HCT116 (cell line): ENCODE data around the gene ADAMTS14. TPM values are rescaled to one million over a fixed set of nuclear protein-coding genes. Genes with fewer than 3 reads are reported as not detected.

Experiments
- ATAC-seq: fragments of 200-7000 bp; cut with Tn5 transposase; 2 replicates; pipeline ENCODE4 v1.9.1; 2020; ENCODE audit warnings: mild to moderate bottlenecking, moderate library complexity
- BruUV-seq: library from RNA; stranded (reverse); fragments of 400-500 nt; replicated peaks from 2 replicates; lab custom pipeline; 2021; lab: Mats Ljungman, UMichigan
- CTCF ChIA-PET: fragments of 300-600 bp; sonication (Branson Sonifier 250); formaldehyde crosslinking; loops from one replicate; lab custom pipeline; 2021; ENCODE audit warnings: antibody characterized with exemption; lab: Charles Lee
- POLR2A ChIA-PET: fragments of 300-600, 350-600 bp; sonication (Branson Sonifier 250); formaldehyde crosslinking; loops from one replicate; lab custom pipeline; 2021; ENCODE audit warnings: antibody characterized with exemption; lab: Charles Lee
- RAD21 ChIA-PET, 2 experiments: fragments of 300-600 bp; sonication (Branson Sonifier 250); formaldehyde crosslinking; loops; one replicate each; lab custom pipeline; 2023; ENCODE audit warnings: low total read pairs in 2 of 2; ENCODE audit not compliant: uncharacterized antibody in 2 of 2, unreplicated experiment in 2 of 2, low non-redundant PET in 1 of 2; lab: Charles Lee
- DNase-seq: peaks from one replicate; pipeline ENCODE4 v3.0.0-alpha.2; 2010; ENCODE audit warnings: low read depth, low spot score
- H2AFZ ChIP-seq: fragments of 200-600 bp; shearing (Covaris generic), sonication (generic); 2 replicates; pipeline ENCODE4 v1.6.1; 2017; ENCODE audit warnings: low read depth, mixed run types, mixed read lengths, antibody characterized with exemption, low read length; ENCODE audit not compliant: poor library complexity, severe bottlenecking
- H3K27ac ChIP-seq: 2 replicates; pipeline ENCODE4 v1.5.1; 2012; ENCODE audit warnings: low read depth, low read length
- H3K27me3 ChIP-seq: fragments of 200-600 bp; sonication (generic); 2 replicates; pipeline ENCODE4 v1.6.1; 2016; ENCODE audit warnings: mixed run types, low read length, mixed read lengths; ENCODE audit not compliant: insufficient read depth
- H3K36me3 ChIP-seq, 2 experiments: fragments of 200-500 bp in 1 of 2; fragments of 200-600 bp in 1 of 2; sonication (Bioruptor generic) in 1 of 2; sonication (generic) in 1 of 2; 2 replicates each; pipeline versions ENCODE4 v1.5.1 to v1.6.1; 2014 to 2016; ENCODE audit warnings: low read length in 2 of 2, inconsistent platforms in 1 of 2, mixed read lengths in 1 of 2, mixed run types in 1 of 2; ENCODE audit not compliant: insufficient read depth in 2 of 2, control insufficient read depth in 1 of 2
- H3K4me1 ChIP-seq, 2 experiments: fragments of 200-600 bp in 1 of 2; sonication (generic) in 1 of 2; 2 replicates each; pipeline versions ENCODE4 v1.5.1 to v1.6.1; 2012 to 2017; ENCODE audit warnings: low read length in 2 of 2, inconsistent platforms in 1 of 2, mild to moderate bottlenecking in 1 of 2, mixed read lengths in 1 of 2, mixed run types in 1 of 2, moderate library complexity in 1 of 2; ENCODE audit not compliant: insufficient read depth in 2 of 2, control insufficient read depth in 1 of 2
- H3K4me2 ChIP-seq: fragments of 200-600 bp; sonication (generic); 2 replicates; pipeline ENCODE4 v1.6.1; 2017; ENCODE audit warnings: mixed run types, low read length, mixed read lengths
- H3K4me3 ChIP-seq, 2 experiments: fragments of 200-600 bp in 1 of 2; sonication (generic) in 1 of 2; replicated peaks in 1 of 2; 2 replicates each; pipeline ENCODE4 v1.5.1; 2011 to 2016; ENCODE audit warnings: low read length in 2 of 2, control low read depth in 1 of 2, low read depth in 1 of 2, mild to moderate bottlenecking in 1 of 2, mixed read lengths in 1 of 2, mixed run types in 1 of 2
- H3K79me2 ChIP-seq: fragments of 200-600 bp; sonication (generic); 2 replicates; pipeline ENCODE4 v1.6.1; 2017; ENCODE audit warnings: mild to moderate bottlenecking, mixed run types, low read length, moderate library complexity, mixed read lengths; ENCODE audit not compliant: insufficient read depth
- H3K9ac ChIP-seq: fragments of 200-600 bp; sonication (generic); 2 replicates; pipeline ENCODE4 v1.6.1; 2016; ENCODE audit warnings: low read length, mixed read lengths
- H3K9me2 ChIP-seq: fragments of 200-600 bp; sonication (generic), shearing (Covaris generic); 2 replicates; pipeline ENCODE4 v1.6.1; 2017; ENCODE audit warnings: mixed run types, mild to moderate bottlenecking, moderate library complexity; ENCODE audit not compliant: insufficient read depth
- H3K9me3 ChIP-seq, 2 experiments: fragments of 200-500 bp in 1 of 2; fragments of 200-600 bp in 1 of 2; sonication (Bioruptor generic) in 1 of 2; sonication (generic) in 1 of 2; 2 replicates each; pipeline ENCODE4 v1.6.1; 2014 to 2017; ENCODE audit warnings: low read length in 2 of 2, mixed read lengths in 2 of 2, inconsistent platforms in 1 of 2, low read depth in 1 of 2, mild to moderate bottlenecking in 1 of 2, mixed run types in 1 of 2, moderate library complexity in 1 of 2; ENCODE audit not compliant: control insufficient read depth in 1 of 2, insufficient read depth in 1 of 2
- H4K20me1 ChIP-seq: fragments of 200-600 bp; sonication (generic), shearing (Covaris generic); 2 replicates; pipeline ENCODE4 v1.6.1; 2017; ENCODE audit warnings: mixed run types, mild to moderate bottlenecking, moderate library complexity; ENCODE audit not compliant: insufficient read depth
- CBX3 ChIP-seq: IDR thresholded peaks from 2 replicates; pipeline ENCODE4 v1.6.1; 2012; ENCODE audit warnings: low read depth
- CEBPB ChIP-seq: IDR thresholded peaks from 2 replicates; pipeline ENCODE4 v1.6.1; 2012; ENCODE audit warnings: low read depth
- CTCF ChIP-seq, 3 experiments: fragments of 200-600 bp in 1 of 3; sonication (generic) in 1 of 3; IDR thresholded peaks in 2 of 3; conservative IDR thresholded peaks in 1 of 3; 2 replicates each; pipeline ENCODE4 v1.5.1; 2012 to 2017; ENCODE audit warnings: low read depth in 2 of 3, low read length in 2 of 3, antibody characterized with exemption in 1 of 3, borderline replicate concordance in 1 of 3, control low read depth in 1 of 3, mild to moderate bottlenecking in 1 of 3, mixed read lengths in 1 of 3, mixed run types in 1 of 3, moderate library complexity in 1 of 3; ENCODE audit not compliant: insufficient read depth in 1 of 3
- EGR1 ChIP-seq: IDR thresholded peaks from 2 replicates; pipeline ENCODE4 v1.6.1; 2012; ENCODE audit warnings: low read depth
- ELF1 ChIP-seq: IDR thresholded peaks from 2 replicates; pipeline ENCODE4 v1.6.1; 2012; ENCODE audit warnings: low read depth, borderline replicate concordance
- EZH2phosphoT487 ChIP-seq: fragments of 200-600 bp; IDR thresholded peaks from 2 replicates; pipeline ENCODE4 v1.6.1; 2018; ENCODE audit warnings: antibody characterized with exemption, borderline replicate concordance
- FOSL1 ChIP-seq: IDR thresholded peaks from 2 replicates; pipeline ENCODE4 v1.6.1; 2012; ENCODE audit warnings: low read depth
- JUND ChIP-seq: IDR thresholded peaks from 2 replicates; pipeline ENCODE4 v1.6.1; 2012
- MAX ChIP-seq: IDR thresholded peaks from 2 replicates; pipeline ENCODE4 v1.6.1; 2012
- RAD21 ChIP-seq: IDR thresholded peaks from 2 replicates; pipeline ENCODE4 v1.6.1; 2012; ENCODE audit warnings: low read depth, mild to moderate bottlenecking
- SIN3A ChIP-seq: IDR thresholded peaks from 2 replicates; pipeline ENCODE4 v1.6.1; 2012; ENCODE audit warnings: low read depth
- SP1 ChIP-seq: IDR thresholded peaks from 2 replicates; pipeline ENCODE4 v1.6.1; 2012; ENCODE audit warnings: low read depth
- TCF7L2 ChIP-seq: IDR thresholded peaks from 2 replicates; pipeline ENCODE4 v1.7.0; 2011; ENCODE audit warnings: borderline replicate concordance, inconsistent platforms; ENCODE audit not compliant: insufficient read depth, insufficient read length; ENCODE audit errors: extremely low read depth
- ZFX ChIP-seq: fragments of 450-650 bp; IDR thresholded peaks from 2 replicates; pipeline ENCODE4 v1.6.1; 2017
- ZNF274 ChIP-seq: fragments of 200-500 bp; sonication (Bioruptor generic); IDR thresholded peaks from 2 replicates; pipeline ENCODE4 v1.6.1; 2014; ENCODE audit warnings: mild to moderate bottlenecking, low read depth, low read length, inconsistent platforms
- intact Hi-C: fragments of 100-400 bp; cut with micrococcal nuclease; formaldehyde crosslinking; loops from 2 replicates; pipeline ENCODE4 v1.10.0; 2022
- total RNA-seq: library from RNA; stranded (reverse); gene quantifications from one replicate; pipeline ENCODE4 v1.2.1, GENCODE V29; 2021; ENCODE audit not compliant: unreplicated experiment
- TF ChIP-seq, protein P1 (sequence below): IDR thresholded peaks from 2 replicates; pipeline ENCODE4 v1.6.1; 2012
- TF ChIP-seq, protein P2 (sequence below): IDR thresholded peaks from 2 replicates; pipeline ENCODE4 v1.6.1; 2011; ENCODE audit warnings: mild to moderate bottlenecking, low read length, moderate library complexity; ENCODE audit not compliant: insufficient replicate concordance; ENCODE audit errors: extremely low read depth
- TF ChIP-seq, protein P3 (sequence below): IDR thresholded peaks from 2 replicates; pipeline ENCODE4 v1.6.1; 2012; ENCODE audit warnings: low read depth

The ADAMTS14 gene
- total RNA-seq, 1 experiment from 2014 or later = 13.2 TPM

- no peak for TF ChIP-seq ELF1
- no peak for TF ChIP-seq FOSL1
These were observed 71.1 kb downstream of the ADAMTS14 start (continued) for GRCh38 chr10:70743430-70743788.

DNA sequence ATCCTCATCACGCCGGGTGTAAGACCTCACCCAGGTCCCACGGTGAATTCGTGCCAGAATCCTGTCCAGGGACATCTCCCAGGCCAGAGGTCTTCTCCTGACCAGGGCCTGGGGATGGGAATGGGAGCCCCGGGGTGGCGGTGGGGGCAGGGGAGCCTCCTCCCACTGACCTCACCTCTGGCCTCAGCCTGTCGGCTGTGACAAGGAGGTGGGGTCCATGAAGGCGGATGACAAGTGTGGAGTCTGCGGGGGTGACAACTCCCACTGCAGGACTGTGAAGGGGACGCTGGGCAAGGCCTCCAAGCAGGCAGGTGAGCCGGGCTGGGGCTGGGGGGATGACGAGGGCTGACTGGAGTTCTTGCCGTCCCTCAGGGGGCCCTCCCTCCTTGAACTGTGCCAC lies 71.6 kb downstream of the ADAMTS14 start:
- no TSS peak for BruUV-seq
- no peak overlapping the region for H3K4me2 ChIP-seq
- no peak for ATAC-seq
- H3K27me3 ChIP-seq = no peaks in the 10 kb centered on the region
- POLR2A ChIA-PET = no interaction called here
- no peaks in the 10 kb centered on the region for H3K4me1 ChIP-seq
- CTCF ChIA-PET = no interaction called here
- H3K9me2 ChIP-seq = no peaks in the 10 kb centered on the region
- H3K27ac ChIP-seq = no peak overlapping the region
- TF ChIP-seq RAD21 (no peak), ELF1 (no peak), EZH2phosphoT487 (no peak), CBX3 (no peak), ZFX (no peak), FOSL1 (no peak), CEBPB (no peak), JUND (no peak), EGR1 (no peak), MAX (no peak), SIN3A (no peak), TCF7L2 (no peak), ZNF274 (no peak), SP1 (no peak), CTCF (IDR thresholded peaks at IDR 0.05 in 2 of 3, conservative IDR thresholded peaks at IDR 0.05 in 1 of 3; ENCODE audit: borderline replicate concordance in 1 of 3, insufficient read depth in 1 of 3, low read depth in 2 of 3, low read length in 2 of 3) (no peak)
- TF ChIP-seq, protein P1, sequence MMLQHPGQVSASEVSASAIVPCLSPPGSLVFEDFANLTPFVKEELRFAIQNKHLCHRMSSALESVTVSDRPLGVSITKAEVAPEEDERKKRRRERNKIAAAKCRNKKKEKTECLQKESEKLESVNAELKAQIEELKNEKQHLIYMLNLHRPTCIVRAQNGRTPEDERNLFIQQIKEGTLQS = no peak
- TF ChIP-seq, protein P2, sequence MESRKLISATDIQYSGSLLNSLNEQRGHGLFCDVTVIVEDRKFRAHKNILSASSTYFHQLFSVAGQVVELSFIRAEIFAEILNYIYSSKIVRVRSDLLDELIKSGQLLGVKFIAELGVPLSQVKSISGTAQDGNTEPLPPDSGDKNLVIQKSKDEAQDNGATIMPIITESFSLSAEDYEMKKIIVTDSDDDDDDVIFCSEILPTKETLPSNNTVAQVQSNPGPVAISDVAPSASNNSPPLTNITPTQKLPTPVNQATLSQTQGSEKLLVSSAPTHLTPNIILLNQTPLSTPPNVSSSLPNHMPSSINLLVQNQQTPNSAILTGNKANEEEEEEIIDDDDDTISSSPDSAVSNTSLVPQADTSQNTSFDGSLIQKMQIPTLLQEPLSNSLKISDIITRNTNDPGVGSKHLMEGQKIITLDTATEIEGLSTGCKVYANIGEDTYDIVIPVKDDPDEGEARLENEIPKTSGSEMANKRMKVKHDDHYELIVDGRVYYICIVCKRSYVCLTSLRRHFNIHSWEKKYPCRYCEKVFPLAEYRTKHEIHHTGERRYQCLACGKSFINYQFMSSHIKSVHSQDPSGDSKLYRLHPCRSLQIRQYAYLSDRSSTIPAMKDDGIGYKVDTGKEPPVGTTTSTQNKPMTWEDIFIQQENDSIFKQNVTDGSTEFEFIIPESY = no peak
- TF ChIP-seq, protein P3, sequence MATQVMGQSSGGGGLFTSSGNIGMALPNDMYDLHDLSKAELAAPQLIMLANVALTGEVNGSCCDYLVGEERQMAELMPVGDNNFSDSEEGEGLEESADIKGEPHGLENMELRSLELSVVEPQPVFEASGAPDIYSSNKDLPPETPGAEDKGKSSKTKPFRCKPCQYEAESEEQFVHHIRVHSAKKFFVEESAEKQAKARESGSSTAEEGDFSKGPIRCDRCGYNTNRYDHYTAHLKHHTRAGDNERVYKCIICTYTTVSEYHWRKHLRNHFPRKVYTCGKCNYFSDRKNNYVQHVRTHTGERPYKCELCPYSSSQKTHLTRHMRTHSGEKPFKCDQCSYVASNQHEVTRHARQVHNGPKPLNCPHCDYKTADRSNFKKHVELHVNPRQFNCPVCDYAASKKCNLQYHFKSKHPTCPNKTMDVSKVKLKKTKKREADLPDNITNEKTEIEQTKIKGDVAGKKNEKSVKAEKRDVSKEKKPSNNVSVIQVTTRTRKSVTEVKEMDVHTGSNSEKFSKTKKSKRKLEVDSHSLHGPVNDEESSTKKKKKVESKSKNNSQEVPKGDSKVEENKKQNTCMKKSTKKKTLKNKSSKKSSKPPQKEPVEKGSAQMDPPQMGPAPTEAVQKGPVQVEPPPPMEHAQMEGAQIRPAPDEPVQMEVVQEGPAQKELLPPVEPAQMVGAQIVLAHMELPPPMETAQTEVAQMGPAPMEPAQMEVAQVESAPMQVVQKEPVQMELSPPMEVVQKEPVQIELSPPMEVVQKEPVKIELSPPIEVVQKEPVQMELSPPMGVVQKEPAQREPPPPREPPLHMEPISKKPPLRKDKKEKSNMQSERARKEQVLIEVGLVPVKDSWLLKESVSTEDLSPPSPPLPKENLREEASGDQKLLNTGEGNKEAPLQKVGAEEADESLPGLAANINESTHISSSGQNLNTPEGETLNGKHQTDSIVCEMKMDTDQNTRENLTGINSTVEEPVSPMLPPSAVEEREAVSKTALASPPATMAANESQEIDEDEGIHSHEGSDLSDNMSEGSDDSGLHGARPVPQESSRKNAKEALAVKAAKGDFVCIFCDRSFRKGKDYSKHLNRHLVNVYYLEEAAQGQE = no peak
- TF ChIP-seq, all 23 proteins: peak for 0
- RAD21 ChIA-PET = no interaction called here
- no peak overlapping the region for H3K4me3 ChIP-seq
- H3K36me3 ChIP-seq = peaks cover 0 to 7% of the 10 kb centered on the region in 2 experiments; a peak in 1 of 4 replicates
- no peak overlapping the region for H2AFZ ChIP-seq
- intact Hi-C loops = no loop called here
- H3K9me3 ChIP-seq = no peaks in the 10 kb centered on the region
- DNase-seq = no peak
- no peaks in the 10 kb centered on the region for H4K20me1 ChIP-seq
- no peaks in the 10 kb centered on the region for H3K79me2 ChIP-seq
- no peak overlapping the region for H3K9ac ChIP-seq
